Measurements from ENCODE around the gene CCDC57.

Gene CCDC57

DNA sequence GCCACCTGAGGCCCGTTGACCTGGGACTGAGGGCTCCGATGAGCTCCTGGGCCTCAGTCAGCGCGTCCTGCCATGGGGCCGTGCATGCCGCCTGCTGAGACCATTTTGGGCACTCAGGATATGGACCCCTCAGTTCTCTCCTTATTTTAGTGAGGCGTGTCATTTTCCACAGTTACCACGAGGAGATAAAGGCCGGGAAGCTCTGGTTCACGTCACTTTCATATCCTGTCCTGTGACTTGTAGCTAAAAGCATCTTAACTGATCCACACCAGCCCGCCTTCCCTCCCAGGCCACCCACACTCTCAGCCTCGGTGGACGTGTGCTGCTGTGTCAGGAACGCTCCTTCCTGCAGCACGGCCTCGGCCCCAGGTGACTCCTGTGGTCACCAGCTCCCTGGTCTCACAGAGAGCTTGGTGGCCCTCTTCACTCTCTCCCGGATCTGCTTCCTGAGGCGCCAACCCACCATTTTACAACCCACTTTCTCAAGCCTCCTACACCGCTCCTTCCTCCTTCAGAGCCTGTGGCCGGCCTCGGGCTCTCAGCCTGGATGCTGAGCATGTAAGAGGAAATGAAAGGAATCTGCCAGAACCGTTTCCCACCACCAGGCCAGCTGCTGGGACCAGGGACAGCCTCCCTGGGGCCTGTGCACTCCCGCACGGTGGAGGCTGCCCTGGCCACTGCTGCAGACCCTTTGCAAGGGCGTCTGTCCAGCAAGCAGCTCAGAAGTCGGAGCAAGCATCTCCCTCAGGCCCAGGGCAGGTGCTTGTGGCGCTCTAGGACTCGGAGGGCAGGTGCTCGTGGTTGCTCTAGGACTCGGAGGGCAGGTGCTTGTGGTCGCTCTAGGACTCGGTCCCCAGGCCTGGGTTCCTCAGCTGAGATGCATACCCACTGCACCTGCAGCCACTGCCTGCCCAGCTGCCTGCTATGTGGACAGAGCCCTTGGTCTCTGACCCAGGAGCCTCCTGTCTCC, 90.7 kb downstream of the CCDC57 start:
- no peak for DNase-seq (ENCODE audit: low read depth)

DNA sequence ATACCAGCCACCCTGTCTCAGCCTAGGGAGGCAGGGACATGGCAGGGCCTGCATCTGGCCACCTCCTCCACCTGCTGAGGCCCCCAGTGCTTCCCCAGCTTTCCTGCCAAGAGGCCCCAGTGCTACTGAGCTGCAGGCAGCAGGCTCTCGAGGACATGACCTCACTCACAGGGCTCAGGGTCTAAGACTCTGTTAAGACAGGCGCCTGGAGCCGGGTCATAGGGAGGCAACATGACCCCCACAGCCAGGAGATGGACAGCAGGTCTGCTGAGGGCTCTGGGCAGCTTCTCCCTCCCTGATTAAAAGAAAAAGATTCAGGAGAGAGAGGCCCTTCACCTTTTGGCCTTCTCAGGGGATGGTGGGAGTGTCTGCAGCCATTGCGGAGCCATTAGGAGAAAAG, 91.4 kb downstream of the CCDC57 start:
- DNase-seq (ENCODE audit: low read depth) = no peak

DNA sequence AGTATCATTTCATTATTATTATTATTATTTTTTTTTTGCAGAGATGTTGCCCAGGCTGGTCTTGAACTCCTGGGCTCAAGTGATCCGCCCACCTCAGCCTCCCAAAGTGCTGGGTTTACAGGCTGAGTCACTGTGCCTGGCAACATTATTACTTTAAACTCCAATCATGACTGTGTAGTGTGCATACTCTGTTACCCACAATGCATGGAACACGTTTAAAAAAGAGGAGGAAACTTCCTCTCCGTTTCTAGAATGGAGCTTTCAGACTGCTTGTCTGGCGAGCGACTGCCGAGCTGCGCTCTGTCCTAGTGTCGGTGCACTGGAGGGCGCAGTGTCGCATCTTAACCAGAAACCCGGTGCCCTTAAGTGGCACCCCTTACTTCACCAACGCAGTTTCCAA, 92.5 kb downstream of the CCDC57 start:
- no peak for DNase-seq (ENCODE audit: low read depth)

DNA sequence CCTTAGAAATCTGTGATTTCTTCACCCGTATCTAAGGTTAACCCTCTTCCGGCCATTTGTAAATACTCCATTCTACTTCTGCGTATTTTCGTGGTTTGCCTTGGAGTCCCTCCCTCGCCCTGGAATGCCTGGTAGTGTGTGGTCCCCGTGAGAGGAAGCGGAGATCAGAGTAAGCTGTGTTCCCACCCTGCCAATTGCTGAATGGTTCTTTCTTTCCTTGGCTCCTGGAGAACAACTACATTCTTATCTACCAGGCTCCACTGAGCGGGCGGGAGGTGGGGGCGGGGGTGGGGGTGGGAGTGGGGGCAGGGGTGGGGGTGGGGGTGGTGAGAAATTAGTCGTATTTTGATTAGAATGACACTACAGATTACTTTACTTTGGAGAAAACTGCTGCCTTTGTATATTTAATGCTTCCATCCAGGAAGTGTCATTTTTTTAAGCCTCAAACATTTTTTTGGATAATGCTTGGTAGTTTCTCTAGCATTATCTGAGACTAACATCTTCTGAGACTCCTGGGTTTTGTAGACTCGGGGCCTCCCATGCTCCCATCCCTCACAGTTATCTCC, 93.7 kb downstream of the CCDC57 start:
- no peak for DNase-seq (ENCODE audit: low read depth)

DNA sequence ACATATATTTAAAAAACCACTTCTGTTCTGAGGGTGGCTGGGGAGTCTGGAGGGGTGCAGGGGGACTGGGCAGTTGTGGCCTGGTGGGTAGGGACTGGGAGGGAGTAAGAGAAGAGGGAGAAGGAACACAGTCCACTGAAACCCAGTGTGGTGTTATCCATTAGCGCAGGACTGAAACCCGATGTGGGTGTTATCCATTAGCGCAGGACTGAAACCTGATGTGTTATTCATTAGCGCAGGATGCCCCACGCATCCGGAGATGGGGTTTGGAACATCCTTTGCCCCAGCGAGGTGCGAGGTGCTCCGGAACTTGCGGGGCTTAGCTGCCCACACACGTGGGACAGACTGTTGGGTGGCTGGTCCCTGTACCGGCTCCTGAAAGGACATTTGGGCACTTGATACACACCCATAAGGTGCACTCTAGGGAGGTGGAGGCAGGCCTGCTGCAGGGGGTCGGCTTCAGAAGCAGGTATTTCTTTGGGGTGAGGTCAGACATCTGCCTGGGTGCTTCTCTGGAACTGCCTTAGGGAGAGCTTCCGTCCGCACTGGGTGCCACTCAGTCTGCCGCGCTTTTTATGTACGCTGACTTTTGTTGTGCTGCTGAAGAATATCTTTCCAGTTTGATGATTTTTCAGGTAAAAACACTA, 94.4 kb downstream of the CCDC57 start:
- DNase-seq (ENCODE audit: low read depth) = no peak

DNA sequence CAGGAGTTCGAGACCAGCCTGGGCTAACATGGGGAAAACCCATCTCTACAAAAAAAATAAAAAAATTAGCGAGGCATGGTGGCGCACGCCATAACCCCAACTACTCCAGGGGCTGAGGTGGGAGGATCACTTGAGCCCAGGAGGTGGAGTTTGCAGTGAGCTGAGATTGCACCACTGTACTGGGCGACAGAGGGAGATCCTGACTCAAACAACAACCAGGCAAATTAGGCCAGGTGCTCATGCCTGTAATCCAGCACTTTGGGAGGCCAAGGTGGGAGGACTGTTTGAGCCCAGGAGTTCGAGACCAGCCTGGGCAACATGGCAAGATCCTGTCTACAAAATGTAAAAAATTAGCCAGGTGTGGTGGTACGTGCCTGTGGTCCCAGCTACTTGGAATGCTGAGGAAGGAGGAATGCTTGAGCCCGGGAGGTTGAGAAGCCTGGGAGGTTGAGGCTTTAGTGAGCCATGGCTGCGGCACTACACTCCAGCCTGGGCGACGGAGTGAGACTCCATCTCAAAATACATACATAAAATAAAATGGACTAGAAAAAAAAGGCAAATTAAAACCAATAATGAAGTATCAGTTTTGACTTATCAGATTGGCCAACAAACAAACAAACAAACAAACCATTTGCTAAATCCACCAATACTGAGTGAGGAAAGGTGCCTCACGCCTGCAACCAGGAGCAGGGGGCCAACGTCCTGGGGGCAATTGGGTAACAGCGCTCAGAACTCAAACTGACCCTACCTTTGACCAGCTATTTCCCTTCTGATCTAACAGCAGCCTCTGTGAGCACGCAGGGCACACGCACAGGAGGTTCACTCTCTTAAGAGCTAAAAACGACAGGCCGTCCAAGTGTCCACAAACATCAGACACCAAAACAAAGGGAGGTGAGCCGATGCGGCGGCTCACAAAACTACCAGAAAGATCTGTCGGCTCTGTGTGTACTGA, 95.2 kb downstream of the CCDC57 start:
- no peak for DNase-seq (ENCODE audit: low read depth)

DNA sequence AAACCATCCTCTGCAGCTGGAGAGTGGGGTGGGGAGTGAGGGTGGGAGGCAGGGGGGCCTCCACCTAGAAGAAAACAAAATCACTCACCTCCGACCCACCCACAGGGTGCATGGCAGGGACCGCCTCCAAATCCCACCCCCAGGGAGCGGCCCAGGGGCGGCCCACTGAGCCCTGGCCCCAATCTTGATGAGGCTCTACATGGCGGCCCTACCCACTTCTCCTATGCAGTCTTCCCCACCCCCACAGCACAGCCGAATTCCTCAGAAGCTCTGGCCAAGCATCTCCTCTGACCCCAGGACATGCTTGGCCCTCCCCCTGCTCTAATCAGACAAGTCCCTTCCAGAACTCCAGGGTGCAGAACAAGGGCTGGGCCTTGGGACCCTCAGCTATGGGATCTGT, 96.4 kb downstream of the CCDC57 start:
- no peak for DNase-seq (ENCODE audit: low read depth)

DNA sequence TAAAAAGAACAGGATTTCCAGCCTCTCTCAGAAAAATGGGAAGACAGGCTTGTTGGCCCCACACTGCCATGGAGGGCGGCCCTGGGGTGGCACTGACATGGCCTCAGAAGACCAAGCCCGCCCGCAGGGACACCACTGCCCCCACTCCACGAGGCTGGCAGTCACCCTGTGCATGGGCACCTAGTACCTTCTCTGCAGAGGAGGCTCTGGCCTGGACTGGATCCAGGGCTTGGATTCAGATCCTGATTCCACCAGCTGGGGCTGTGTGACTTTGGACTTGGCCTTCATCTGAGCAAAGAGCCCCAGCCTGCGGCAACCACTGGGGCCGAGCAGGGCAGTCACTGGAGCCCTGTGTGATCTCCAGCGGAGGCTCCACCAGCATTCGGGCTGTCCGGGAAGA, 97.8 kb downstream of the CCDC57 start:
- DNase-seq (ENCODE audit: low read depth) = no peak

DNA sequence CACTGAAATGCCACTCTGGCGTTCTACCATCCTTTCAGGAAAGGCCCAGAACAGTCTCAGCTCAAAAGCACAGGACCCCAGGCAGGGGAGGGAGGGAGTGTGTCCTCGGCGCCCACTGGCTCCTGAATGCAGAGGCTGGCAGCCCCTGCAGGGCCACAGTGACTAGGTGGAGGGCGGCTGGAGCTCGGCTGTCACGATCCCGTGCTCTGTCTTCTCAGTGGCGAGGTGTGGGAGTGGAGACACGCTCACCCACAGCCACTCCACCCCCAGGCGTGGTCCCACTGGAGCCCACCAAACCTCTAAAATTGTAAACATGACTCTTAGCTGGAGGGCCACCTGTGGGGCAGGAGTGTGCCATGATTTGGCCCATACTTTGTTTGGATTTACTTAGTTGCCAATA, 98.2 kb downstream of the CCDC57 start:
- DNase-seq (ENCODE audit: low read depth) = no peak

DNA sequence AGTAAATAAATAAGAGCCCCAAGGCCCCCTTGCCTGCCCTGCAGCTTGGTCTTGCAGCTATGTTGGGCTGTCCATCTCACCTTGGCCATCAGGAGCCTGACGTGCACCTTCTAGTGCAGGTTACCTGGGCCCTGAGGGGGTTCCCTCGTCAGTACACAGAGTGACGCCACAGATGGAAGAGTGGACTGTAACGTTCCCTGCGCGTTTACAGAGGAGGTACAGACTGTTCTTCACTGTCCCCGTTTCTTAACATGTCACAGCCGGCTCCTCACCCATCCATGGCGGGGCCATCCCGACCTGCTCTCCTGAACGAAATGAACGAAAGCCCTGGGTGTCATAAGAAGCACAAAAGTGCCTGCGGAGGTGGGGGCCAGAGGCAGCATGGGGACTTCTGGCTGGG, 98.7 kb downstream of the CCDC57 start:
- no peak for DNase-seq (ENCODE audit: low read depth)

DNA sequence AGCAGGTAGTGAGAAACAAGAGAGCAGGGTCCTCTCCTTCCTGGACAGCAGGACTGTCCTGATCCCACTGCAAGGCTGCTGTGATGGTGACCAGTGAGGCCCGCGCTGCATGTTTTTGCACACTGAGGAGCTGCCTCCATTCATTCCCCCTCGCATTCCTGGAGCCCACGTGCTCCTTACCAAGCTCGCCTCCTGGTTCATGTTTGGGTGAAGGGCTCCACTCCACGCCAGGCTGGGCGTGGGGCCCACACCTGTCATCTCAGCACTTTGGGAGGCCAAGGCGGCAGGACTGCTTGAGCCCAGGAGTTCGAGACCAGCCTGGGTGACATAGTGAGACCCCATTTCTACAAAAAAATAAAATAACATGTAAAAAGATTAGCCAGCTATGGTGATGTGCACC, 99.2 kb downstream of the CCDC57 start:
- no peak for DNase-seq (ENCODE audit: low read depth)

DNA sequence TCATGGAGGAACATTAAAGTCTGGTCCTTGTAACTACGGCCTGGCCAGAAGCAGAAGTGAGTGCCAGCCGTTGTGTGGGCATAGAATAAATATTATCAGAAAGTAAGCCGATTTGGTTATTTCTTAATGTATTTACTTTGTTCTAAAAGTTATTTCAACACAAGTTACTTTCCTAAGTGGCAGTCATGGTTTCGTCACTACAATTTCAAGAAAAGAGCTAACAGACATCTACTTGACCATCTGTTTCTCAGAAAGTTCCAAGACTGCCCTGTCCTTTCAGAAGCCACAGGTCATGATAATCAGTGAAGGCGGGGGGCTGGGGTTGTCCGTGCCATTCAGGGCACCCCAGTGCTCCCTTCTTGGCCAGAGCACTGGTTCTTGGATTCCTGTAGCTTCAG, 99.7 kb downstream of the CCDC57 start:
- no peak for DNase-seq (ENCODE audit: low read depth)

DNA sequence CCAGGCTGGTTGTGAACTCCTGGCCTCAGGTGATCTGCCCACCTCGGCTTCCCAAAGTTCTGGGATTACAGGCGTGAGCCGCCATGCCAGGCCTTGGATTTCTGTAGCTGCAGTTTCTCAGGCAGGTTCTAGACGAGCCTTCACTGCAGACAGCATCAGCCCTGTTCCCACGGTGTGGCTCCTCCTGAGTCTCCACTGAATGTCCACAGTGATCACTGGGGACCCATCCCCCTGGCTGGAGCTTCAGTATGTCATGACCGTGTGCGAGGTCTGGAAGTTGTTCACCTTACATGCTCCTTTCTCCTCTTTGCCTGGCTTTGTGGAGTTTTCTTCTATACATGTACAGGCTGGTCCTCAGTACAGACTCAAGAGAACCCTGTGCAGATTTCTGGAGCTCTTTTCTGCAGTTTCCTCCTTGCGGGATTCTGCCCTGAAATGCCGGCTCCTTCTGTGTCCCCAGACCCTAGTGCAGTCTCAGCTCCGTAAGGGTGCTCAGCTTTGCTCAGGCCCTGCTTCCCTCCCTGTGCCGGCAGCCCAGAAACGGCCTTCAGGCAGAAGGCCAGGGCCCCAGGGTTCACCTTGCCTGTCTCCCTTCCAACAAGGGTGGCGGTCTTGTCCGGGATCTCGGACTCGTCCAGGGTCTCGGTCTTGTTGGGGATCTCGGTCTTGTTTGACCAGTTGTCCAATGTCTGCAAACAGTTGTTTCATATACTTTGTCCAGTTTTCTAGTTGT, 100.3 kb downstream of the CCDC57 start:
- no peak for DNase-seq (ENCODE audit: low read depth)

DNA sequence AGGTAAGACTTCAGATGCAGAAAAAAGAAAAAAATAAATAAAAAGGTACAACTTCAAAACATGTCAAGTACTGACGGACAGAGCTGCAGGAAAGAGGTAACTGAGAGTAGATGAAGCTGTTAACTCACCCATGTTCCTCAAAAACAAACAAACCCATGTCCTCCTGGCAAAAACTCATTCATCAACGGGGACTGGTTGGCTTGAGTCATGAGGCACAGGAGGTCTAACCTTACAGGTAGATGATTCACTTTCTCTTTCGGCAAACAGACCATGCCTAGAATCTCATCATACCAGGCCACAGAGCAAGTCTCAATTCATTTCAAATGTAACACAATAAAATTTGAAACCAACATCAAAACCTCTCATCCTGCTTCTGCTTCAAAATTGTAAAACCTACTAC, 102.3 kb downstream of the CCDC57 start:
- no peak for DNase-seq (ENCODE audit: low read depth)

DNA sequence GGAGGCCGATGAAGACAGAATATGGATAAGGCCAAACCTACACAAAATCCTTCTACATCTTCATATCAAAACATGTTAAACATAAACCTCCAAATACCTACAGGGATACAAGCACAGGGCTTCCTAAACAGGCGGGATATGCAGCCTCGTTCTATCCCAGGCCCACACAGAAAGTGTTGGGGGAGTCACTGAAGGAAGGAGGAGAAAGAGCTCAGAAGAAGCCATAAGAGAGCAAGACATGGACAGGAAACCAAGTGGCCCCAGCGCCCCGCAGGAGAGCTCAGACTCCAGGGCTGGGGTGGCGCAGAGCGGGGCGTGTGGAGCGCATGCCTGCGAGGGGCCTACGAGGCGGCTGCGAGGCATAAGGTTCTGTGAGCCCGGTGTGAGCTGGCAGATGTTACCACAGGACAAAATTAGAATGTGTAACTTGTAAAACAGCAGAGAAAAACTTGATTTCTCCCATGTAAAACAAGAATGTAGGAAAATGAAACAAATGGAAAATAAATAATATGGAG, 103.6 kb downstream of the CCDC57 start:
- no peak for DNase-seq (ENCODE audit: low read depth)

DNA sequence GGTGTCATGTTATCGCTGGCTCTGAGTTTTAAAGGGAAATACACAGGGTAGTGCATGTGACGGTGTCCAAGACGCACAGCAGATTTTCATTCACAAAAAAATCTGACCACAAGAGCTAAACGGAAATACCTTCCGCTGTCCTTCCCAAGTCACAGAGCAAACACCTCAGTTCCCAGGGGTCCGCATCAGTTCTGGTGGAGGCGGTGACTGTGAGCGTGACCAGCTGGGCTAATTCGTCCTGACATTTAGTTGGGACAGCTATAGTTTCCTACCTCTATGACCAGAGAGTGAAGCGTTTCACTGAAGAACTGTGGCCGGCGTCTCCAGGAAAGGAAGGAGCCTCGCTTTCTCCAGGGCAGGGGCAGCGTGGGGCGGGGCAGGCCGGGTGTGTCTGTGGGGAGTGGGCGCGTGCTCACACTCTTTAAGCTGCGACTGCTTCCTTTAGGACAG, 104.1 kb downstream of the CCDC57 start:
- no peak for DNase-seq (ENCODE audit: low read depth)

DNA sequence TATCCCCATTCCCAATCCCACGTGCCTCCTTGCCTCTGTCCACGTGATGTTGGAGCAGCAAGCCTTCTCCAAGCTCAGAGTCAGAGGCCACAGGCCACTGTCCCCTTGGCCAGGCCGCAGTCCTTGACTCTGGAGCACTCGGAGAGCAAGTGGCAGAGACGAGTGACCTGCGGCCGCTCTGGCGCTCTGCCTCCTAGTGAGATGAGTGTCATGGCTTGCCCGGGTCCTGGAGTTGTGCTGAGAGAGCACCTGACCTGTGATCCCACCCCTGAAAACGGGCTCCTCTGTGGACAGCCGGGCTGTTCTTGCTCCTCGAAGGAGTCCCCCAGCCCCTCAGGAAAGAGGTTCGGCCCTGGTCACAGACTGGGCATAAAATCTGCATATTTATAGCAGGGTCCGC, 104.6 kb downstream of the CCDC57 start:
- DNase-seq (ENCODE audit: low read depth) = no peak

DNA sequence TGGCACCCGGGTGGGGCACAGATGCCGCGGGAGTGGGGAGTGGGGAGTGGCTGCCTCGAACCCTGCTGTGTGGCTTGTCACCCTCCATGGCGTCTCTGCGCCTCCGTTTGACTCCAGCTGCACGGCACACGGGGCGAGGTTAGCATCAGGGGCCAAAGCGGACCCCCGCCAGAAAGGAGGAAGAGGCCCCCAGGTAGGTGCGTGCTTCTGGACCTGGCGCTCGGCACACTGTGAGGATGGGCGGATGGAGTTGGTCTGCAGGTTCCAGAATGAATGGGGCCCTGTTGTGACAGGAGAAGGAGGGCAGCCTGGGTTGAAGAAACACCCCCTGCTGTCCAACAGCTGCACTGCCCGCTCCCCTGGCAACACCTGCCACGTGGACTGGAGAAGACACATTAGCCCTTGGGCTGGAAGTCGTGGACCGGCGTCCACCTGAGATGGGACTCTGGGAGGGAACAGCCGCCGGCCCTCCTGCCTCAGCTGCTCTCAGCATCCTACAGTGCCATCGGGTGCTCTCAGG, 105.2 kb downstream of the CCDC57 start:
- no peak for DNase-seq (ENCODE audit: low read depth)

DNA sequence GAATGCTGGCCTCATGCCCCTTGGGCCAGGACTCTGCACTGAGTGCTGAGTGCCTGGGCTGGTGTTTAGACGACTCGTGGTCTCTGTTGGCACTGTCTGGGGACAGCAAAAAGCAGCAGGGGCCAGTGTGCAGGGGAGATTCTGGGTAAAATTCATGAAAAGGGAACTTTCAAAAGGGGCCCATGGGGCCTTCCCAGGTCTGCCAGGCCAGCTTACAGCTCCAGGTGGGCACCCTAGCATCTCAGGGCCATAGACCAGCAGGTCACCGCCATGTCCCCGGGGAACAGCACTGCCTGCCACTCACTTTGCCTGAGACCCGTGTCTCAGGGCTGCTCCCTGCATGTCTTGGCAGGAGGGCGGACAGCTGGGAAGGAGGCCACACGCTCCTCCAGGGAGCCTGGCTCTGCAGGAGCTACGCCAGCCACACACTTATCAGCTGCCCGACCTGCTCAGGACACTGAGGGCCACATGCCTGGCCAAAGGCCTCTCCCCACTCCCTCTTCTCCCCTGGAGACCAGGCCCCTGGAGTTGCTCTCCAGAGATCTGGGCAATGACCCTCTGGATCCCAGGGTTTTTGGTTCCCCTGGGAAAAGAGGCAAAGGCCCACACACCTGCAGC, 105.8 kb downstream of the CCDC57 start:
- DNase-seq (ENCODE audit: low read depth) = no peak
